22Rv1 (cell line): ENCODE results near the gene HID1.

Source experiments
- ZFX ChIP-seq: fragments of 450-650 bp; IDR thresholded peaks from 2 replicates; pipeline ENCODE4 v1.6.1; 2017; ENCODE audit warnings: antibody characterized with exemption, borderline replicate concordance
- TF ChIP-seq, protein P1 (sequence below): fragments of 450-650 bp; IDR thresholded peaks from 2 replicates; pipeline ENCODE4 v1.5.1; 2017; ENCODE audit warnings: mild to moderate bottlenecking

DNA sequence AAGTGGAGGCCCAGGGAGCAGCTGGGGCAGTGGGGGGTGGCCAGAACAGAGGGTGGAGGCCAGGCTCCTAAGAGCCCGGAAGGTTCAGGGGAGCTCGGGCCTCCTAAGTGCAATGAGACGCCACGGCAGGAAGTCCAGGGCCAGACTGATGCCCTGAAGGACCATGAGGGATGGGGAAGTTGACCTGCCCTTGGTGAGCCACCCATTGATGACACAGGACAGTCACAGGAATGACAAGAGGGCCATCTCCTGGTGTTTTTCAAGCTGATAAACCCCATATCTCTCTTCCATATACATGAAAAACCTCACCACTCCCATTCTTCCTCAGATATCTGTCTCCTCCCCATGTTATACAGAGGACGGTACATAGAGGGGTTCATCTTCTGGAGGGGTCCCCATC, 34.1 kb upstream of the HID1 start:
- TF ChIP-seq, protein P1, sequence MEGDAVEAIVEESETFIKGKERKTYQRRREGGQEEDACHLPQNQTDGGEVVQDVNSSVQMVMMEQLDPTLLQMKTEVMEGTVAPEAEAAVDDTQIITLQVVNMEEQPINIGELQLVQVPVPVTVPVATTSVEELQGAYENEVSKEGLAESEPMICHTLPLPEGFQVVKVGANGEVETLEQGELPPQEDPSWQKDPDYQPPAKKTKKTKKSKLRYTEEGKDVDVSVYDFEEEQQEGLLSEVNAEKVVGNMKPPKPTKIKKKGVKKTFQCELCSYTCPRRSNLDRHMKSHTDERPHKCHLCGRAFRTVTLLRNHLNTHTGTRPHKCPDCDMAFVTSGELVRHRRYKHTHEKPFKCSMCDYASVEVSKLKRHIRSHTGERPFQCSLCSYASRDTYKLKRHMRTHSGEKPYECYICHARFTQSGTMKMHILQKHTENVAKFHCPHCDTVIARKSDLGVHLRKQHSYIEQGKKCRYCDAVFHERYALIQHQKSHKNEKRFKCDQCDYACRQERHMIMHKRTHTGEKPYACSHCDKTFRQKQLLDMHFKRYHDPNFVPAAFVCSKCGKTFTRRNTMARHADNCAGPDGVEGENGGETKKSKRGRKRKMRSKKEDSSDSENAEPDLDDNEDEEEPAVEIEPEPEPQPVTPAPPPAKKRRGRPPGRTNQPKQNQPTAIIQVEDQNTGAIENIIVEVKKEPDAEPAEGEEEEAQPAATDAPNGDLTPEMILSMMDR, result peak; percentile 22; the same call in 1 of the 2 replicates
- no peak for TF ChIP-seq ZFX
